GM18517 (cell line): ENCODE measurements around the gene RNF32.
"Not testable (repeated sequence)": the region's sequence is repeated elsewhere in the genome, so short reads cannot be mapped to it uniquely, and the experiment has no call there.

ENCODE experiments used
- ATAC-seq: cut with Tn5 transposase; IDR thresholded peaks from one replicate; pipeline ENCODE4 v1.9.1; 2021; ENCODE audit warnings: mild to moderate bottlenecking, moderate library complexity; ENCODE audit not compliant: unreplicated experiment

Gene RNF32

DNA sequence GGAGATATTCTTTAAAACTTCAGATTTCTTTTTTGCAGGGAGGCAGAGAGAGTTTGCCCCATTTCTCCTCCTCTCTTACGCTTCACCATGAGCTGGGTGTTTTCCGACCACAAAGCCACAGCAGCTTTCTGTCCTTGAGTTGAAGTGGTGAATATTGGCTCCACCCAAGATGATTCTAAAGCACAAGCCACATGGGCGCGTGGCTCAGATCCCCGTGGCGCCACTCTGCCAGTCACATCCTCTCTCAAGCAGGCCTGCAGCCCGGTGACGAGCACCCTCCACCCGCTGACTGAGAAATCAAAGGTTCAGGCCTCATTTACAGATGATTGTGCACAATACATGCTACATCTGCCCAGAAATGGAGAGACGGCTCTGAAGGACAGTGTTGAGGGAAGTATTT, 27.6 kb upstream of the RNF32 start:
- ATAC-seq: no peak

DNA sequence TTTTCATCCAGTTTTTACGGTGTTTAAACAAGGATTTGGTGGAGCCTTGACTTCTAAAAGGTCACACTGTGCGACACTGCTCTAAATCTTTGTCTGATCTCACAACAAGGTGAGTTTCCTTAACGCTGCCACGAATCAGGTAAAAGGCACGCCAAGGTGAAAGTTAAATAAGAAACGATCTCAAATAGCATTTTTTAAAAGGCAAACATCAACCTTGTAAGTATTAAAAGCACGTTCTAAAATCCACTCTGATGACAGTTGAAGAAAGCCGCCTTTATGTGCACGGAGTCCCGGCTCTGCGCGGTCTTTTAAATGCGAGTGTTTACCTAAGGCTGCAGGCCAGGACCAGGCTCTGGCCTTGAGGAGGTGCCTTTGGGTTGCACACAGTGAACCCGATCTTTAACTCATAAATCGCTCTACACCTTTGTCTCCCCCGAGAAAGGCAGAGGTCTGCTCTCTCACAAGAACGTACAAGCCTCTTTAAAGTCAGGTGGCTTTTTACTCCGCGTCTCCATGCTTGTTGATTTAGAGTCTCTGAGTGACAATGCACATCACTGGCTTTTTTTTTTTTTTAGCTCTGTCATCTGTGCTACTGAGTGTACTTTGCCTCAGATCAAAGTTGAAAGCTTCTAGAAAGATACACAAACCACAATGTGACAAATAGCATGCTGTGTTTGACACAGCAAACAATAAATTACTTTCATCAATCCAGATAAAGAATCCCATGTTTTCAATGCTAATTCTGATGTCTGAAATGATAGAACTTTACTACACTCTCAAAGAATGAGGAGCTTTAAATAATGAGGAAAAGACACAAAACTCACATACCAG, 25.9 kb upstream of the RNF32 start:
- no peak for ATAC-seq

DNA sequence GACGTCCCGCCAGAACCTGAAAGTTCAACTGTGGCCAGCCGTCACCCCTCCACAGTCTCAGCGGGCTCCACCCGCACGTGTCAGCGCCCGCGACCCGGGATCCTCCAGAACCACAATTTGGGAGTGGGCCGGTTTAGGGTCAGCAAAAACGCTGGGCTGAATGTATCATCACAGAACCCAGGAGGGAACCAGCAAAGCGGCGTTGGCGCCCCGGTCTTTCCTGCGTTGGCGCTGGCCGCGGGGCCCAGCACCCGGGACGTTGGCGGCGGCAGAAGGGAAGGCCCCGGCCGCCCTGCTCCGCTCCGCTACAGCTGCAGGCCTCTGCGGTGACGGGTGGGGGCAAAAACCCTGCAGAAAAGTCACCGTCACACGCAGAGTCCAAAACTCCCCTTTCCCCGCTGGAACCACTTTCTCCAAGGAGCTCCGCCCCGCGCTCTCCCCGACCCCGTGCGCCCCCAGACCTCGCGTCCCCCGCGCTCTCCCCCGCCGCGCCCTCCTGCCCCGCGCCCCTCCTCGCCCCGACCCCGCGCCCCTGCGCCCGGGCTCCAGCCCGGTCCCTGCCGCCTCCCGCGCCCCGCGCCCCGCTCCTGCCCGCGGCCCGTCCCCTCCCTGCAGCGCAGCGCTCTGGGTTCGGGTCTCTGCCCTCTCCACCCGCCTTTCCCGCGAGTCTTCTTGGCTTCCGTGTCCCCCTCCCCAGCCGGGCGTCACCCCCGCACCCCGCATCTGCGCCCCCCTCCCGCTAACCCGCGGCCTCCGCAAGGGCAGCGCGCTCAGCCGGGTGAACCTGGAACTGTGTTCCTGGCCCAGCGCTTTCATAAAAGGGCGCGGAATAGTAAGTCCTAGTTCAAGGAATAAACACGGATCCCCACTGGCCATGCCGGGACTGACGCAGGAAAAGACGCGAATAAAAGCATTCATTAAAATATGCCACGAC, 24.0 kb upstream of the RNF32 start:
- no peak for ATAC-seq

DNA sequence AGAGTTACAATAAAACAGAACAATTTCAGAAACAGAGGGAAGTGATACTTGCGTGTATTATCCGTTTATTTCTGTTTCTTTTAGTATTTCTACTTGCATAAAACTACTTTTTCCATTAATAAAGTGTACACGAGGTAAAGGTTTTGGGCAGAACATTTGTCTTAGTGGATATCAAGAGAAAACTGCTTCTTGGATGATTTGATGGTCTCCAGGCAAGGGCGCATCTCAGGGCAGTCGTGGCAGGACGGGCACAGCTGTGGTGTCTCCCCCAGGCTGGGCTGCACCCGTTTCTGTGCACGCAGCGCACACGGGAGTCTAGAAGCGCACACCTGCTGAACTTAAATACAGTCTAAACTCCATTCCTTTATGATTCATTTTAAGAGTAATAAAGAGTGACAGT, 23.4 kb upstream of the RNF32 start:
- no peak for ATAC-seq

DNA sequence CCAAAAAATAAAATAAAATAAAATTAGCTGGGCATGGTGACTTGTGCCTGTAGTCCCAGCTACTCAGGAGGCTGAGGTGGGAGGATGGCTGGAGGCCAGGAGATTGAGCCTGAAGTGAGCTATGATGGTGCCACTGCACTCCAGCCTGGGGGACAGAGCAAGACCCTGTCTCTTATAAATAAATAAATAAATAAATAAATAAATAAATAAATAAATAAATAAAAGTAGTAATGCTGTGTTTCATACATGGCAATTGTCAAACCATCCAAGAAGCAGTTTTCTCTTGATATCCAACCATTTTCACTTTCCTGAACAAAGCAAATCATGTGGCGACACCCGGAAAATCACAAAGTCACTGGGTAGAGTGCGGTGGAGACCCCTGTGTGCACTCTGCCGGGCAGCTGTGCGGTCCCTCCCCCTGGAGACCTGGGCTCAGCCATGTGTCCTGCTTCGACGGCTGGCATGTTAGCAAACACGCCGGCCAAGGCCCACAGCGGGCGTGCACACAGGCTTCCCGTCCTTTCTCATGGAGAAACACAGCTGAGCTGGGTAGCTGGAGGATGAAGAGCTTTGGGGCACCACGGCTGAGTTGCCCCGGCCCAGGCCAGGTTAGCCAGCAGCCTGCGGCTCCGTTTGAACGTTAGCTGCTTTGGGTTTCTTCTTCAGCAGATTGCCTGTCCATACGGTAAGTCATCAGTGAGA, 22.3 kb upstream of the RNF32 start:
- no peak for ATAC-seq

DNA sequence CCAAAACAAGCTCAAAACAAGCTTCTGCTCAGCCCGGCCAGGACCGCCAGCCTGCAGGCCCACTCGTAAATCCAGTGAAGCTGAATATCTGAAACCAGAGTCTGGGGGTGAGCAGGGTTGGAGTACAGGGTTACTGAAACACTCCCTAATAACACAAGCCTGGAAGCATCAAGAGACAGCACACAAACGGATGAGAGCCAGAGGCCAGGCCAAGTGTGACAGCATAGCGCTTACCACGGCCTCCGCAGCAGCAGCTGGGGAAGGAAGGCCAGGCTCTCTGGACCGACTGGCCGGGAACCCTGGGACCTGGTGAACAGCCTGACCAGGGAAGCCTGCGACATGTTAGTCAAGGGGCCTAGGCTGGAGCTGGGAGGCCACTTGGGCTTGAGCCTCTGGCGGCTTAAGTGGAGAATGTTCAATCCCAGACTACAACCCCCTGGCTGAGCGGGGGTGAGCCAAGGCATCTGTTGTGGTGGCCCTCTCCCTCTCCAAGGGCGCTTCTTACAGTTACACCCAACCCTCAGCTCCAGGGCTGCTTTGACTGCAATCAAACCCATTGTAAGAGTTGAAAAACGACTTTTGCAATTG, 21.7 kb upstream of the RNF32 start:
- ATAC-seq: no peak

DNA sequence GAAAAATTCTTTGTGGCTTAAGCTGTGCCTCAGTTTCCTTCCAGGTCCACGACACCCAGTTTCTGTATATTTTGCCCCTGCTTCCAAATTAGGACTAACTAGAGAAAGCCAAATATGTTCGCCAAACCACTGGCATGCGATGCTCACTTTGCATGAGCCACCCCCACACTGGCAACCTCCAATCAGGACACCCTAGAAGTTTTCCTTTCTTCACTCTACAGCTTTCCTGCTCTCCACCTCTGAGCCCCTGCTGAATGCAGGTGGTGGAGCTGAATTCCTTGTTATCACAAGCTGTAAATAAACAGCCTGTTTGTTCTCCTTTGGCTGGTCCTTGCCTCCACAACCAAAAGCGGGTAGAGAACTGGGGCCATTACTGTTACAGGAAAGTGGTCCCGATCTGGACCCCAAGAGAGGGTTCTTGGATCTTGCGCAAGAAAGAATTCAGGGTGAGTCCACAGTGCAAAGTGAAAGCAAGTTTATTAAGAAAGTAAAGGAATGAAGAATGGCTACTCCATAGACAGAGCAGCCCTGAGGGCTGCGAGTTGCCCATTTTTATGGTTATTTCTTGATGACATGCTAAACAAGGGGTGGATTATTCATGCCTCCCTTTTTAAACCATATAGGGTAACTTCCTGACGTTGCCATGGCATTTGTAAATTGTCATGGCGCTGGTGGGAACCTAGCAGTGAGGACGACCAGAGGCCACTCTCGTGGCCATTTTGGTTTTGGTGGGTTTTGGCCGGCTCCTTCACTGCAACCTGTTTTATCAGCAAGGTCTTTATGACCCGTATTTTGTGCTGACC, 20.9 kb upstream of the RNF32 start:
- ATAC-seq: not testable (repeated sequence)

DNA sequence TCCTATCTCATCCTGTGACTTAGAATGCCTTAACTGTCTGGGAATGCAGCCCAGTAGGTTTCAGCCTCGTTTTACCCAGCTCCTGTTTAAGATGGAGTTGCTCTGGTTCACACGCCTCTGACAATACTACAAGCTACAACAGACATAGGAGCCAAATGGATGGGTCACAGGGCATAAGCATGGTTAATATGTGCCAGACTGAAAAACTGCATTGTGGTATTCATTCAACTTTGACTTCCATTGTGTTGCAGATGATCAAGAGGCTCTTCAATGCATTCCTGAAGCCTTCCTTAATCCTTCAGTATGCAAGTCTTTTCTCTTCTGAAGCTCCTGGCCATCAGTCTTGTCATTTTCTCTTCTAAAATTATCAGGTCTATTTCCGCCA, 20.3 kb upstream of the RNF32 start:
- ATAC-seq: no peak

DNA sequence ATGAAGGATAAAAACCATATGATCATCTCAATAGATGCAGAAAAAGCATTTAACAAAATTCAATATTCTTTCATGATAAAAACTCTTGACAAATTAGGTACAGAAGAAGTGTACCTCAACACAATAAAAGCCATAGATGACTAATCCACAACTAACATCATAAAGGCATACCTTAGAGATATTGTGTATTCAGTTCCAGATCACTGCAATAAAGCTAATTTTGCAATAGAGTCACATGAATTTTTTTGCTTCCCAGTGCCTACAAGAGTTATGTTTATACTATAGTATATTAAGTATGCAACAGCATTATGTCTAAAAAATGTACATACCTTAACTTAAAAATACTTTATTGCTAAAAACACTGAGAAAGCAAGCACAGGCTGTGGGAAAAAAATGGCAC, 18.9 kb upstream of the RNF32 start:
- ATAC-seq: no peak

DNA sequence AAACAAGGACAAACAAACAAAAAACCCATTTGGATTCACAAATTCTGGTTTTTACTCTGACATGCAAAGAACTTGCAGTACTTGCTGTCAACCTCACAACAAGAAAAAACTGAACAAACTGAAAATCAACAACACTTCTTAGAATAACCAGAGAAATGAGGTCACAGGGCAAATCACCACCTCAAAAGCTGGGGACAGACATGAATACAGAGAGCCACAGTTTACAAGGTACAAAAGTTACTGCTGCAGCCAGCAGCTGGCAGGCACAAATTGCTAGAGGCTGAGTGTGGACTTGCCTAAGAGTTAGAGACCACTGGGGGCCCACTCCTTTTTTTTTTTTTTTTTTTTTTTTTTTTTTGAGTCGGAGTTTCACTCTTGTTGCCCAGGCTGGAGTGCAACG, 15.0 kb upstream of the RNF32 start:
- no peak for ATAC-seq

DNA sequence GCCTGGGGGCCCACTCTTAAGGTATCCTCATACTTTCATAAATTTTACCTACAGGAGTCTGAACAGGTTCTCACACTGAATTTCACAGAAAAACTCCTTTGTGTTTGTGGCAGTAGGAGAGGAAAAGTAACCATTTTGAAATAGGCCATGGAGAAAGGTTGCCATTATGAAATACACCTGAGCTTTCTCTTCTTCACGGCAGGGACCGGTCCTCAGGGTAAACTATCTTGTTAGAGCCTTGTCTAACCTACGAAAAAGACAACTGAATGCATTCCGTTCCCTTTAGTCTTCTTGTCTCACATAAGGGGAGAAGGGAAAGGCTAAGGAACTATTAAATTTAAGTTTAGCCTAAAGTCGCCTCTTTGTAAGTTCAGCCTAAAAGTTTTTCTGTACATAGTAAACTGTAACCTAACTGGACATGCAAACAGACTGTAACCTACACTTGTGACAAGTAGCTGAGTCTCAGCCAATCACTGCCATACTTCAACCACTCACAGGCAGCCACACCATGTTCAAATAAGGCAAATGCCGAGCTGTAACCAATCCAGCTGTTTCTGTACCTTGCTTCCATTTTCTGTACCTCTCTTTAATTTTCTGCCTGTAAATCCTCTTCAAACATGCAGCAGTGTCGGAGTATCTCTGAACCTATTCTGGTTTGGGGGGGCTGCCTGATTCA, 14.2 kb upstream of the RNF32 start:
- ATAC-seq: no peak

DNA sequence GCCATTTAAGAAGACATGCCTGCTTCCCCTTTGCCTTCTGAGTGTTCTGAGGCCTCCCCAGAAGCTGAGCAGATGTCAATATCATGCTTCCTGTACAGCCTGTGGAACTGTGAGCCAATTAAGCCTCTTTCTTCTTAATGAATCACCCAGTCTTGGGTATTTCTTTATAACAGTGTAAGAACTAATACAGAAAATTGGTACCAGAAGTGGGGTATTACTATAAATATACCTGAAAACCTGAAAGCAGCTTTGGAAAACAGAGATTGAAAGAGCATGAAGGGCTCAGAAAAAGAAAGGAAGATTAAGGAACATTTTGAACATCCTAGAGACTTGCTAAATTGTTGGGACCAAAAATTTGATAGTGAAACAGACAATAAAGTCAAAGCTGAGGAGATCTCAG, 12.0 kb upstream of the RNF32 start:
- ATAC-seq: no peak

DNA sequence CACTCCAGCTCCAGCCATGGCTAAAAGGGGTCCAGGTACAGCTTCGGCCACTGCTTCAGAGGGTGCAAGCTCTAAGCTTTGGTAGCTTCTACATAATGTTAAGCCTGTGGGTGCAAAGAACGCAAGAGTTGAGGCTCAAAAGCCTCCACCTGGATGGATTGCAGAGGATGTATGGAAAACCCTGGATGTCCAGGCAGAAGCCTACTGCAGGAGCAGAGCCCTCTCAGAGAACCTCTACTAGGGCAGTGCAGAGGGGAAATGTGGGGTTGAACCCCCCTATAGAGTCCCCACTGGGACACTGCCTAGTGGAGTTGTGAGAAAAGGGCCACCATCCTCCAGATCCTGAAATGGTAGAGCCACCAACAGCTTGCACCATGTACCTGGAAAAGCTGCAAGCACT, 10.7 kb upstream of the RNF32 start:
- ATAC-seq: no peak

DNA sequence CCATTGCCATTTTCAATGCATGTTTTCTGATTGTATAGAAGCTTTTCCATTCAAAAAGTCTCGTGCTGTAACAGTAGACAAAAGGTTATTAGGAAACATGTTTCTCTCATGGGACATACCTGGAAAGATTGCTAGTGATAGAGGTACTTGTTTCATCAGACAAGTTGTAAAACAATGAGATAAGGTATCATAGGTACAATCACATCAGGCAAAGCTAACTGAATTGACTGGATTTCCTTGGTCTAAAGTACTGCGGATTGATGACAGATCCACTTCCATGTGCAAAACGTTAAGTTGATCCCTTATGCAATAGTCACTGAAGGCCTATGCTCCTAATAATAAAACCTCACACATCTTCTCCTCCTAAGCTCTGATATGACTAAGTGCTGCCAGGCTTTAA, 6.5 kb upstream of the RNF32 start:
- ATAC-seq: no peak

DNA sequence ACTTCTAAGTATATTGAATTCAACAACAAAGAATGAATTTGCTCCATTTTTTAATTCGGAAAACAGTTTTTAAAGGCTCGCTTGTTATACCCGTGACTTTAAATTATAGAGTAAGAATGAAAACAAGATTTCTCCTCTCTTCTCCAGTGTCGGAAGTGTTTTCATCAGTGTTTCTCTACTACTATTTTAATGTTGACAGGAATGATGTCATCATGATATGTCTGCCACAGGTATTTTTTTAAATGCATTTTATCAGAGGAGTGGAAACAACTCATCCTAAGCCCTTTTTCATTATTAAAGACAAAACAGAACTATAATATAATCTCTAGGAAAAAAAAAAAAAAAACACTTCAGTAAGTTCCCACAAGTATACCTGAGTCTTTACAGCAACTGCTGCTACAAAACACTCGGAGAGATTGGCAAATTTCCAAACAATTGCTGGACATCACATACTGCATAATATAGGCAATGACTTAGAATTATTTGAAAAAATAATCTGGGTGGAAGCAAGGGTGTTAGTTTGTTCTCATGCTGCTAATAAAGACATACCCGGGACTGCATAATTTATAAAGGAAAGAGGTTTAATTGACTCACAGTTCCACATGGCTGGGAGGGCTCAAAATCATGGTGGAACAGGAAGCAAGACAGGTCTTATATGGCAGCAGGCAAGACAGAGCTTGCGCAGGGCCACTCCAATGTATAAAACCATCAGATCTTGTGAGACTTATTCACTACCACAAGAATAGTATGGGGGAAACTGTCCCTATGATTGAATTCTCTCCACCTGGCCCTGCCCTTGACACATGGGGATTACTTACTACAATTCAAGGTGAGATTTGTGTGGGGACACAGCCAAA, 4.8 kb upstream of the RNF32 start:
- ATAC-seq: no peak

DNA sequence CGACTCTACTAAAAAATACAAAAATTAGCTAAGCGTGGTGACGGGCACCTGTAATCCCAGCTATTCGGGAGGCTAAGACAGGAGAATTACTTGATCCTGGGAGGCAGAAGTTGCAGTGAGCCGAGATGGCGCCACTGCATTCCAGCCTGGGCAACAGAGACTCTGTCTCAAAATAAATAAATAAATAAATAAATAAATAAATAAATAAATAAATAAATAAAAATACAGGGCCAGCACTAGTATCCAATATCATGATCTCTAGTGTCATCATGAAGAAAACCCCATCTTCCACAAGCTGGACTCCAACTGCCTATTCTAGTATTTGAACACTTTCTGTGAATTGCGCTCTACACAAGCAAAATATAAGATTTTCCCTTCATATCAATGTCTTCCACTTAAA, 3.5 kb upstream of the RNF32 start:
- not testable (repeated sequence) for ATAC-seq

DNA sequence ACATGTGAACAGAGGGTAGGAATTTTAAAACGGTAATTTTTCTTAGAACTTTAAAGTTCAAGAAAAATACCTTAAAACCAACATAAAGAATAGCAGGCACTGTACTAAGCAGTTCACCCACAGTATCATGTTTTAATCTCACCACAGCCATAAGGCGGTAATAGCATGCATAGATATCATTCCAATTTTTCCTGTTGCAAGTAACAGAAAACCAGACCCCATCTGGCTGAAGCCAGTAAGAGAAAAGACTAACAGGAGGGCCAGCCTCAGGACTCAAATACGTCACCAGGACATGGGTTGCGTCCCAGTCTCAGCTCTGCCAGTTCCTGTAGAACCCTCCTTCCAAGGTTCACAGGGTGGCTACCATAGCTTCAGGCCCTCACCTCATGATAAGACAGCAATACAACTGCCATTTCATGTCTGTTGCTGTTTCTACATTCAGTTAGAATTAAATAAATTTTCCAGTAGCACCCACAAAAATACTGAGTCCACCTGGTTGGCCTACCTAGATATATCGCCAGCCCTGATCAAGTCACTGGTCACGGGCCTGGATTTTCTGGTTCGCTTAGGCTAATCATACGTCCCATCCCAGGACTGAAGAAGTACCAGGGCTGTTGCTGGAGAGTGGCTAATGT, 2.0 kb upstream of the RNF32 start:
- no peak for ATAC-seq
